ENCODE data around the gene SLC31A1.
A peak's percentile ranks its signal among the peaks of the same experiment; 100 is the strongest.

The SLC31A1 gene

DNA sequence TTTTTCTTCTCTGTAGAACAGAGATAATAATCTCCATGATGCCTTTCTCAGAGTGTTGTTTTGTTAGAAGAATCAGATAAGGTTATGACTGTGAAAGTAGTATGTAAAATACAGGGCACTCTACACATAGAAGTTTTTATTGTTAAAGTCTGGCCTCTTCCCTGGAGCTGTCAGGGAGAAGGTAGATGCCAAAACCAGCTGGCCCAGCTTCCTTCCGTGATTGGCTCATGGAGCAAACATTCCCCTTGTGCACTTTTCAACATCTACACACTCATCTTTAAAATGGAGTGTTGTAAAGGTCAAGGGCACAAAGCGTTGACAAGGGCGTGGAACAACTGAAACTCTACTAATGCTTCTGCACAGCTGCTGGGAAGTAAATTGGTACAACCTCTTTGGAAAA, 89.2 kb downstream of the SLC31A1 start:
- H3K36me3 ChIP-seq, result no peaks in the 10 kb centered on the region
- no peak overlapping the region for H3K27ac ChIP-seq
- DNase-seq, result no peak
- H3K27me3 ChIP-seq (ENCODE audit: insufficient read depth, low read depth, severe bottlenecking), result no peaks in the 10 kb centered on the region
- TF ChIP-seq, protein P1, sequence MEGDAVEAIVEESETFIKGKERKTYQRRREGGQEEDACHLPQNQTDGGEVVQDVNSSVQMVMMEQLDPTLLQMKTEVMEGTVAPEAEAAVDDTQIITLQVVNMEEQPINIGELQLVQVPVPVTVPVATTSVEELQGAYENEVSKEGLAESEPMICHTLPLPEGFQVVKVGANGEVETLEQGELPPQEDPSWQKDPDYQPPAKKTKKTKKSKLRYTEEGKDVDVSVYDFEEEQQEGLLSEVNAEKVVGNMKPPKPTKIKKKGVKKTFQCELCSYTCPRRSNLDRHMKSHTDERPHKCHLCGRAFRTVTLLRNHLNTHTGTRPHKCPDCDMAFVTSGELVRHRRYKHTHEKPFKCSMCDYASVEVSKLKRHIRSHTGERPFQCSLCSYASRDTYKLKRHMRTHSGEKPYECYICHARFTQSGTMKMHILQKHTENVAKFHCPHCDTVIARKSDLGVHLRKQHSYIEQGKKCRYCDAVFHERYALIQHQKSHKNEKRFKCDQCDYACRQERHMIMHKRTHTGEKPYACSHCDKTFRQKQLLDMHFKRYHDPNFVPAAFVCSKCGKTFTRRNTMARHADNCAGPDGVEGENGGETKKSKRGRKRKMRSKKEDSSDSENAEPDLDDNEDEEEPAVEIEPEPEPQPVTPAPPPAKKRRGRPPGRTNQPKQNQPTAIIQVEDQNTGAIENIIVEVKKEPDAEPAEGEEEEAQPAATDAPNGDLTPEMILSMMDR (IDR thresholded peaks at IDR 0.05; ENCODE audit: low read depth, low read length), result no peak
- no peaks in the 10 kb centered on the region for H3K9me3 ChIP-seq (ENCODE audit: severe bottlenecking)
- H3K4me3 ChIP-seq (ENCODE audit: low read depth, low read length), result no peak overlapping the region

DNA sequence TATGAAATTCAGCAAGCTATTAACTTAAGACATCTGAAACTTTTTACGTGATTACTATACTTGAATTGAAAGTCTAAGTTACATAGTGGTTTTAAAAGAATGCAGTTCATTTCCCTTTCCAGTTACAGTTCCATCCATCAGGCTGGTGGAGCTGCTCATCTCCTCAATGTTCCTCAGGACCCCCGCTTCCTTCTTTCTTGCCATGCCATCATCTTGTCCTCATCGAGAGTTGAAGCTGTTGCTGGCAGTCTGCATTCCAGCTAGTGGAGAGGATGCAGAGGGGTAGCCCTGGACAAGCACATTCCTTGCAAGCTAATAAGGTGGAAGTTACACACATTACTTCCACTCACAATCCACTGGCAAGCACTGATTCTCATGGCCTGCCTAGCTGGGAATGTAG, 90.6 kb downstream of the SLC31A1 start:
- Histone ChIP-seq H3K27me3 (ENCODE audit: insufficient read depth, low read depth, severe bottlenecking) (no peaks in the 10 kb centered on the region), H3K9me3 (ENCODE audit: severe bottlenecking) (no peaks in the 10 kb centered on the region), H3K4me3 (ENCODE audit: low read depth, low read length) (no peak overlapping the region), H3K36me3 (no peaks in the 10 kb centered on the region), H3K27ac (no peak overlapping the region)
- DNase-seq, result no peak
- TF ChIP-seq, protein P1 (IDR thresholded peaks at IDR 0.05; ENCODE audit: low read depth, low read length), result no peak

DNA sequence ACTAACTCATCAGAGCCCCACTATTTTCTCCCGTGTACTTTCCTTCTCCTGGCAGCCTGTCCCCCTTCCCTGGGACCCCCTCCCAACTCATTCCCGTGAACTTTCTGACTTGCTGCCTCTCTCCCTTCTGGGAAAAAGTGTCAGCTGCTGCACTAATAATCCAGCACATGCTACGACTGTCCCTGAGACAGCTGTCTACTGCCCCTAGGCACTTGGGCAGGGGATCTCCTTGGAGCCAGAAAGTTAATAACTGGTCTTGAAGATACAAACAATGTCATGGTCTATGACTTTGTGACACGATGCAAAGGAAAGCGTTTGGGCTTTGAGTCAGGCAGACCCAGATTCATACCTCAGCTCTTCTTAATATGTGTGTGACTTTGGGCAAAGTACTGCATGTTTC, 91.9 kb downstream of the SLC31A1 start:
- Histone ChIP-seq H3K4me3 (ENCODE audit: low read depth, low read length) (no peak overlapping the region), H3K36me3 (no peaks in the 10 kb centered on the region), H3K9me3 (ENCODE audit: severe bottlenecking) (no peaks in the 10 kb centered on the region), H3K27me3 (ENCODE audit: insufficient read depth, low read depth, severe bottlenecking) (no peaks in the 10 kb centered on the region), H3K27ac (peak overlapping the region; percentile 14; the same call in 1 of the 2 replicates)
- TF ChIP-seq, protein P1 (IDR thresholded peaks at IDR 0.05; ENCODE audit: low read depth, low read length), result no peak
- DNase-seq, result peak; percentile 48
